Measurements from ENCODE around the gene RAPGEF6. TPM values are rescaled to one million over a fixed set of nuclear protein-coding genes. Genes with fewer than 3 reads are reported as not detected.
A peak's percentile ranks its signal among the peaks of the same experiment; 100 is the strongest.
"Not testable (repeated sequence)": the region's sequence is repeated elsewhere in the genome, so short reads cannot be mapped to it uniquely, and the experiment has no call there.

The RAPGEF6 gene
- total and polyA plus RNA-seq, 9 of the 15 experiments (the other 6 are each of a cell fraction or from before 2014, with no cell fraction given) = 2.7 to 23.4 (median 12.7) TPM

GRCh38 chr5:131399007-131399406 lies 236.0 kb downstream of the RAPGEF6 start:
- H2AFZ ChIP-seq (ENCODE audit: low read depth, low read length); H4K20me1 ChIP-seq (replicated peaks; ENCODE audit: control insufficient read depth, insufficient read depth, low read length); BruUV-seq (replicated peaks); H3K4me1 ChIP-seq (replicated peaks in 1 of 2; ENCODE audit: control insufficient read depth in 2 of 2, insufficient read depth in 2 of 2, low read length in 2 of 2); H3K27ac ChIP-seq (ENCODE audit: extremely low read depth, low read depth, low read length); CTCF ChIA-PET (ENCODE audit: low intra/inter-chr PET ratio); H3K9ac ChIP-seq (ENCODE audit: insufficient read depth in 1 of 2, low read depth in 2 of 2, low read length in 2 of 2); H3K9me1 ChIP-seq (ENCODE audit: control insufficient read depth, insufficient read depth, low read length); H3K79me2 ChIP-seq (ENCODE audit: control insufficient read depth, insufficient read depth, low read length); H3K27me3 ChIP-seq (ENCODE audit: control insufficient read depth in 2 of 2, insufficient read depth in 2 of 2, low read length in 2 of 2); intact Hi-C loops (cut with micrococcal nuclease); H3K9me3 ChIP-seq (replicated peaks; ENCODE audit: control insufficient read depth, insufficient read depth, low read depth, low read length); FAIRE-seq; ATAC-seq; H3K4me3 ChIP-seq; DNase-seq (ENCODE audit: extremely low read depth in 1 of 4, low spot score in 3 of 4); H3K4me2 ChIP-seq (ENCODE audit: insufficient read depth, low read length): not testable (repeated sequence)
- H3K36me3 ChIP-seq (ENCODE audit: control insufficient read depth, insufficient read depth, low read length) = peaks cover 75% of the 10 kb centered on the region
- POLR2A ChIA-PET = interaction anchor here (0.6 kb wide), 2 partner anchors 595 to 597 kb away, joined by 3 read pairs; no protein-coding TSS in a partner anchor
- TF ChIP-seq ZNF121 (CRISPR knock-in tag; conservative IDR thresholded peaks at IDR 0.05) = peak; percentile 30; the same call in 1 of the 2 replicates
- peak; percentile 42; the same call in 1 of the 2 replicates for TF ChIP-seq POLR2A (conservative IDR thresholded peaks at IDR 0.05)
- 95% methylated on average over 6 of the region's 6 CpGs for WGBS (ENCODE audit: insufficient coverage, low coverage, missing lambda C conversion rate)
- in situ Hi-C loops (cut with MboI) = loop anchor here (25.0 kb wide), 1 partner anchor 512 kb away; no protein-coding TSS in a partner anchor

- POLR2A ChIA-PET = interaction anchor here (0.6 to 4.5 kb wide), 3 partner anchors 10 to 499 kb away, joined by 3 to 21 read pairs (median 4); no protein-coding TSS in a partner anchor
- H3K9me1 ChIP-seq (ENCODE audit: control insufficient read depth, insufficient read depth, low read length) = no peaks in the 10 kb centered on the region
- no peak for FAIRE-seq
- DNase-seq (ENCODE audit: extremely low read depth in 1 of 4, low spot score in 3 of 4) = no peak
- no peaks in the 10 kb centered on the region for H3K4me1 ChIP-seq (replicated peaks in 1 of 2; ENCODE audit: control insufficient read depth in 2 of 2, insufficient read depth in 2 of 2, low read length in 2 of 2)
- H3K27ac ChIP-seq (ENCODE audit: extremely low read depth, low read depth, low read length) = no peak overlapping the region
- H3K27me3 ChIP-seq (ENCODE audit: control insufficient read depth in 2 of 2, insufficient read depth in 2 of 2, low read length in 2 of 2) = no peaks in the 10 kb centered on the region
- in situ Hi-C loops (cut with MboI) = loop anchor here (25.0 kb wide), 1 partner anchor 509 kb away; no protein-coding TSS in a partner anchor
- ATAC-seq = no peak
- H3K9ac ChIP-seq (ENCODE audit: insufficient read depth in 1 of 2, low read depth in 2 of 2, low read length in 2 of 2) = no peak overlapping the region
- H3K79me2 ChIP-seq (ENCODE audit: control insufficient read depth, insufficient read depth, low read length) = no peaks in the 10 kb centered on the region
- H2AFZ ChIP-seq (ENCODE audit: low read depth, low read length) = no peak overlapping the region
- H3K4me3 ChIP-seq = no peak overlapping the region
- CTCF ChIA-PET (ENCODE audit: low intra/inter-chr PET ratio) = no interaction called here
- H3K36me3 ChIP-seq (ENCODE audit: control insufficient read depth, insufficient read depth, low read length) = peaks cover 81% of the 10 kb centered on the region
- H3K9me3 ChIP-seq (replicated peaks; ENCODE audit: control insufficient read depth, insufficient read depth, low read depth, low read length) = no peaks in the 10 kb centered on the region
- no TSS peak for BruUV-seq (replicated peaks)
- WGBS (ENCODE audit: insufficient coverage, low coverage, missing lambda C conversion rate) = 90% methylated on average over 5 of the region's 5 CpGs
- H4K20me1 ChIP-seq (replicated peaks; ENCODE audit: control insufficient read depth, insufficient read depth, low read length) = no peaks in the 10 kb centered on the region
- intact Hi-C loops (cut with micrococcal nuclease) = no loop called here
- no peak overlapping the region for H3K4me2 ChIP-seq (ENCODE audit: insufficient read depth, low read length)
- TF ChIP-seq PRDM10 (IDR thresholded peaks at IDR 0.05; ENCODE audit: partially characterized antibody) (no peak), ZBTB34 (CRISPR knock-in tag; IDR thresholded peaks at IDR 0.05) (no peak), PTRF (tag; IDR thresholded peaks at IDR 0.05) (no peak), PRMT5 (CRISPR knock-in tag; IDR thresholded peaks at IDR 0.05) (no peak), EHMT2 (IDR thresholded peaks at IDR 0.05) (no peak), NFIC (IDR thresholded peaks at IDR 0.05) (no peak), NFYB (IDR thresholded peaks at IDR 0.05; ENCODE audit: extremely low read depth, insufficient read length) (no peak), TAF9B (IDR thresholded peaks at IDR 0.05; ENCODE audit: partially characterized antibody) (no peak), RUNX1 (IDR thresholded peaks at IDR 0.05; ENCODE audit: low read depth) (no peak), ELF2 (CRISPR knock-in tag; IDR thresholded peaks at IDR 0.05) (no peak)
Measured at GRCh38 chr5:131396630-131397273, 238.3 kb downstream of the RAPGEF6 start.

Measured in K562 (cell line).